Kidney (tissue), 14 donors: ENCODE data around the gene SETD3. TPM values are rescaled to one million over a fixed set of nuclear protein-coding genes. Genes with fewer than 3 reads are reported as not detected.

ENCODE experiments used
- DNase-seq, 5 donors: peaks; one replicate each; pipeline ENCODE4 v3.0.0-alpha.2; 2013 to 2020
- FAIRE-seq: peaks from 2 replicates; lab custom pipeline; 2012; peaks lifted over from hg19 to GRCh38; lab: Jason Lieb, UNC
- H3K27ac ChIP-seq, 2 donors: one replicate each; pipeline ENCODE4 v1.7.0; 2013; ENCODE audit warnings: low read depth in 2 of 2, low read length in 2 of 2, inconsistent platforms in 1 of 2
- H3K27me3 ChIP-seq: one replicate; pipeline ENCODE4 v1.7.1; 2013; ENCODE audit warnings: low read length, inconsistent platforms; ENCODE audit not compliant: control insufficient read depth, insufficient read depth
- H3K36me3 ChIP-seq, 3 donors: one replicate each; pipeline versions ENCODE4 v1.7.0 to v1.7.1; 2013; ENCODE audit warnings: low read length in 3 of 3, control low read depth in 1 of 3, inconsistent platforms in 1 of 3; ENCODE audit not compliant: insufficient read depth in 3 of 3, control insufficient read depth in 2 of 3
- H3K4me1 ChIP-seq, 3 donors: one replicate each; pipeline versions ENCODE4 v1.7.0 to v1.7.1; 2013; ENCODE audit warnings: low read length in 3 of 3, inconsistent platforms in 1 of 3, low read depth in 1 of 3; ENCODE audit not compliant: control insufficient read depth in 2 of 3, insufficient read depth in 2 of 3
- H3K4me3 ChIP-seq, 3 donors: one replicate each; pipeline versions ENCODE4 v1.7.0 to v1.8.1; 2013; ENCODE audit warnings: low read length in 3 of 3, control low read depth in 1 of 3, inconsistent platforms in 1 of 3
- H3K9ac ChIP-seq, 3 donors: one replicate each; pipeline versions ENCODE4 v1.7.0 to v1.7.1; 2013; ENCODE audit warnings: low read length in 3 of 3, control low read depth in 1 of 3, inconsistent platforms in 1 of 3
- H3K9me3 ChIP-seq, 3 donors: one replicate each; pipeline versions ENCODE4 v1.7.0 to v1.7.1; 2013; ENCODE audit warnings: low read length in 3 of 3, control low read depth in 1 of 3, inconsistent platforms in 1 of 3; ENCODE audit not compliant: control insufficient read depth in 2 of 3, insufficient read depth in 1 of 3
- intact Hi-C: fragments of 100-400 bp; cut with DNase I; formaldehyde crosslinking; loops from one replicate; pipeline ENCODE4 v1.11.1; 2022
- polyA plus RNA-seq: library from polyadenylated mRNA; stranded (reverse); fragments of 350-450 nt; fragmentation: Illumina TruSeq; extraction: RNeasy Lipid Tissue Mini Kit (QIAGEN cat#74804); gene quantifications from one replicate; pipeline ENCODE4 v1.2.3, GENCODE V29; 2014; ENCODE audit warnings: low read depth, low replicate concordance; ENCODE audit not compliant: insufficient read depth
- total RNA-seq: library from RNA; stranded (reverse); fragmentation: NEBNext Ultra II Directional; extraction: Animal tissue kit (Norgen Biotek cat#: 25700); gene quantifications from one replicate; pipeline ENCODE4 v1.2.1, GENCODE V29; 2021
- TF ChIP-seq, protein P1 (sequence below): IDR thresholded peaks from 3 replicates; pipeline ENCODE4 v1.5.1; 2012; ENCODE audit warnings: mild to moderate bottlenecking, moderate library complexity, borderline replicate concordance; ENCODE audit not compliant: insufficient read depth; ENCODE audit errors: extremely low read depth
- donor health status: control.
- donor health status: control.
- donor health status: control.
- donor health status: control.
- donor health status: control.
- donor health status: DM: yes; HTN: yes; CAD: no.
- donor health status: Normal renal cell carcinoma (clear cell type).

Gene SETD3
- total and polyA plus RNA-seq, 2 donors from 2014 or later = 74.0 to 85.6 TPM

DNA sequence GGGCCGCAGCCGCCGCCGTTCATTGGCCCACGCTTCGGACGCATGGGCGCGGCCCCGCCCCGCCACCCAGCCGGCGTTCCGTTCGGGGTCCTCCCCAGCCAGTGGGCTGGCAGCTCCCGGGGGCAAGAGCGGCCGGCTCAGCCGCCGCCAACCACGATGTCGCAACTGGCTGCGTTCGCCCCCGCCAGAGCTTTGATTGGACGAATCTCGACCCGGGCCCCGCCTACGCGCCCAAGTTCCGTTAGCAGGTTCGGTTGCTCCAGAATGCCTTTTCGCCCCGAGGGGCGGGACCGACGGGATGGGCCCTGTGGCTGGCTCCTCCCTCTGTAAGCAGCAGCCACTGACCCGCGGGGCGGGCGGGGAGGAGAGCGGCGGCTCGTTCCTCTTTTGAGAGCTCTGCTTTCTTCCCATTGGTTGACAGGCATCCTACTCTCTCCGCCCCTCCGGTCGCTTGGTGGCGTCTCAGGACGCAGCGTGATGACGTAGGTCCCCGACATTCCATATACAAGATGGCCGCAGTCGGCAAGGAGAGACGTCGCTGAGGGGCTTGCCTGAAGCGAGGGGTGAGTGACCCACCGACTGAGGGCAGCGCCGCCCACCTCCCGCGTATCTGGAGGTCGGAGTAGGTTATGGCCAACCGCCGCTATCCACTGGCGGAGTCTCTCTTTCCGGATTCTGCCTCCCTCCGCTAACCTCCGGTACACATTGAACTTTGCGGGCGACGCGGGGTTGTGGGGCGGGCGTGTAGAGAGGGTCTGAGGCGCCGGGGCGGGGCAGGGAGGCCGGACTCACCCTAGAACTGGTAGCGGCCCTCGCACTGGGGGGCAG lies 472 bp upstream of the SETD3 start, which contains the start of gene CCNK:
TSS of gene CCNK (plus strand) at position 493 of the 828 bp plus-strand sequence. CDS start 11,269 bp downstream, outside the sequence.
- Histone ChIP-seq H3K9ac (peak within 1 kb of the TSS; percentile 86 to 94 (median 87)), H3K4me1 (peaks cover 0 to 19% (median 14%) of the 10 kb centered on the region in 3 donors), H3K36me3 (no peaks in the 10 kb centered on the region), H3K27me3 (no peaks in the 10 kb centered on the region), H3K9me3 (no peaks in the 10 kb centered on the region), H3K4me3 (peak within 1 kb of the TSS; percentile 90 to 97 (median 93)), H3K27ac (peak within 1 kb of the TSS; percentile 85 to 87)
- intact Hi-C loops = no loop called here
- peak; percentile 99 for FAIRE-seq
- peak; percentile 100 for DNase-seq
- TF ChIP-seq, protein P1, sequence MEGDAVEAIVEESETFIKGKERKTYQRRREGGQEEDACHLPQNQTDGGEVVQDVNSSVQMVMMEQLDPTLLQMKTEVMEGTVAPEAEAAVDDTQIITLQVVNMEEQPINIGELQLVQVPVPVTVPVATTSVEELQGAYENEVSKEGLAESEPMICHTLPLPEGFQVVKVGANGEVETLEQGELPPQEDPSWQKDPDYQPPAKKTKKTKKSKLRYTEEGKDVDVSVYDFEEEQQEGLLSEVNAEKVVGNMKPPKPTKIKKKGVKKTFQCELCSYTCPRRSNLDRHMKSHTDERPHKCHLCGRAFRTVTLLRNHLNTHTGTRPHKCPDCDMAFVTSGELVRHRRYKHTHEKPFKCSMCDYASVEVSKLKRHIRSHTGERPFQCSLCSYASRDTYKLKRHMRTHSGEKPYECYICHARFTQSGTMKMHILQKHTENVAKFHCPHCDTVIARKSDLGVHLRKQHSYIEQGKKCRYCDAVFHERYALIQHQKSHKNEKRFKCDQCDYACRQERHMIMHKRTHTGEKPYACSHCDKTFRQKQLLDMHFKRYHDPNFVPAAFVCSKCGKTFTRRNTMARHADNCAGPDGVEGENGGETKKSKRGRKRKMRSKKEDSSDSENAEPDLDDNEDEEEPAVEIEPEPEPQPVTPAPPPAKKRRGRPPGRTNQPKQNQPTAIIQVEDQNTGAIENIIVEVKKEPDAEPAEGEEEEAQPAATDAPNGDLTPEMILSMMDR = no peak

DNA sequence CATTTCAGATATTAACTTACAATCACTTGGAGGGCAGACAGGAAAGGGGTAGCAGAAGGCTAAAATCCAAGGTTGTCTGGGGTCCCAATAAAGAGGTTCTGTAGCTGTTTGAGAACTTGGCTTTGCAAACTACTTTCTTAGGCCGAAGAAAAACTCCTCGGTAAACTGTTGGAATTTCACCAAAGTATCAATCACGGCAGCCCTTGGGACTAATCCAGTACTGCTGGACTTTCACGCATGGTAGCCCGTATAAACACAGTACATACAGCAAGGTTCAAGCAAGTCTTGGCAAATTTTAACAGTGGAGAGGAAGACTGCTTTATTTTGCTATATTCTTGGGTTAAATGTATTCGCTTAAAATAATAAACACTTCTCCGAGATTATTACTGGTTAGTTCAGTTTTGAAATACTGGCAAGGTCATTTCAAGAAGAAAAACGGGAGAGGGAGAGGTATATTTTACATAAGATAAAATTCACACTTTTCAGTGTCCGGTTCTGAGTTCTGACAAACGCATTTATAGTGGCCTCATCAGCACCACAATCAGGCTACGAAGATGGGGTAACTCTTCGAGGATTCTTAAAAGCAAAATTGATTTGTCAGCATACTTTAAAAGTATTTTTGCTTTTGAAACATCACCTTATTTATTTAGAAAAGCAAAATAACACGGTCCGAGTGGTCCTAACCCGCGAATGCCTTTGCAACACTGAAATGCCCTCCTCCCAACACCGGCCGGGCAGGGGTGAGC lies 1.3 kb downstream of the SETD3 start:
- Histone ChIP-seq H3K27ac (peak overlapping the region; percentile 80 to 85), H3K9me3 (no peaks in the 10 kb centered on the region), H3K4me1 (peaks cover 0 to 24% (median 23%) of the 10 kb centered on the region in 3 donors), H3K4me3 (peak overlapping the region; percentile 70 to 80 (median 75)), H3K36me3 (no peaks in the 10 kb centered on the region), H3K9ac (peak overlapping the region; percentile 39 to 75 (median 48)), H3K27me3 (no peaks in the 10 kb centered on the region)
- intact Hi-C loops = no loop called here
- DNase-seq (peak in 2 of 5 donors; percentile 49 to 62), FAIRE-seq (no peak)
- TF ChIP-seq, protein P1 = no peak

- peak overlapping the region in 2 of 3 donors; percentile 75 to 80 for H3K4me3 ChIP-seq
- DNase-seq = no peak
- peak overlapping the region in 1 of 3 donors; percentile 25 for H3K9ac ChIP-seq
- no peak for FAIRE-seq
- no peak overlapping the region for H3K27ac ChIP-seq
- no peaks in the 10 kb centered on the region for H3K27me3 ChIP-seq
- TF ChIP-seq, protein P1 = no peak
- no peaks in the 10 kb centered on the region for H3K36me3 ChIP-seq
- H3K9me3 ChIP-seq = no peaks in the 10 kb centered on the region
- H3K4me1 ChIP-seq = peaks cover 0 to 23% (median 20%) of the 10 kb centered on the region in 3 donors
- intact Hi-C loops = no loop called here
These were observed 2.5 kb downstream of the SETD3 start for GRCh38 chr14:99478128-99478527.
